MG63 (cell line): ENCODE results near the gene EGR2. TPM values are rescaled to one million over a fixed set of nuclear protein-coding genes. Genes with fewer than 3 reads are reported as not detected.
A peak's percentile ranks its signal among the peaks of the same experiment; 100 is the strongest.

Source experiments
- DNase-seq: peaks from one replicate; pipeline ENCODE4 v3.0.0-alpha.2; 2020
- H3K27me3 ChIP-seq: fragments of 250-450 bp; sonication (Bioruptor Pico); 2 replicates; pipeline ENCODE4 v1.5.1; 2020; ENCODE audit warnings: mild to moderate bottlenecking, moderate library complexity
- H3K36me3 ChIP-seq: fragments of 250-450 bp; sonication (Bioruptor Pico); 2 replicates; pipeline ENCODE4 v1.5.1; 2020; ENCODE audit warnings: mild to moderate bottlenecking, moderate library complexity
- H3K4me3 ChIP-seq: fragments of 250-450 bp; sonication (Bioruptor Pico); 2 replicates; pipeline ENCODE4 v1.5.1; 2020; ENCODE audit warnings: mild to moderate bottlenecking, moderate library complexity
- H3K9me3 ChIP-seq: fragments of 250-450 bp; sonication (Bioruptor Pico); 2 replicates; pipeline ENCODE4 v1.5.1; 2020; ENCODE audit warnings: mild to moderate bottlenecking, moderate library complexity
- total RNA-seq: library from RNA; depleted of rRNA; stranded (reverse); fragments of >200 nt; shearing (Covaris generic); gene quantifications from 2 replicates; pipeline ENCODE4 v1.2.3, GENCODE V29; 2014; ENCODE audit warnings: low replicate concordance; rRNA removed

Gene EGR2
- total RNA-seq, 1 experiment from 2014 or later: 0.56 TPM

GRCh38 chr10:62779487-62780248 lies 36.5 kb downstream of the EGR2 start:
- H3K36me3 ChIP-seq: no peaks in the 10 kb centered on the region
- no peaks in the 10 kb centered on the region for H3K9me3 ChIP-seq
- no peak for DNase-seq
- no peaks in the 10 kb centered on the region for H3K27me3 ChIP-seq
- no peak overlapping the region for H3K4me3 ChIP-seq

- no peaks in the 10 kb centered on the region for H3K27me3 ChIP-seq
- no peak overlapping the region for H3K4me3 ChIP-seq
- no peak for DNase-seq
- H3K36me3 ChIP-seq: no peaks in the 10 kb centered on the region
- no peaks in the 10 kb centered on the region for H3K9me3 ChIP-seq
These were observed 38.0 kb downstream of the EGR2 start for GRCh38 chr10:62778125-62778524.

- DNase-seq: no peak
- H3K4me3 ChIP-seq: no peak overlapping the region
- no peaks in the 10 kb centered on the region for H3K27me3 ChIP-seq
- H3K9me3 ChIP-seq: no peaks in the 10 kb centered on the region
- H3K36me3 ChIP-seq: no peaks in the 10 kb centered on the region
These were observed 43.8 kb downstream of the EGR2 start for GRCh38 chr10:62772186-62772974.

GRCh38 chr10:62769574-62770242 lies 46.5 kb downstream of the EGR2 start:
- Histone ChIP-seq H3K9me3 (no peaks in the 10 kb centered on the region), H3K4me3 (no peak overlapping the region), H3K36me3 (no peaks in the 10 kb centered on the region), H3K27me3 (no peaks in the 10 kb centered on the region)
- peak; percentile 12 for DNase-seq

DNA sequence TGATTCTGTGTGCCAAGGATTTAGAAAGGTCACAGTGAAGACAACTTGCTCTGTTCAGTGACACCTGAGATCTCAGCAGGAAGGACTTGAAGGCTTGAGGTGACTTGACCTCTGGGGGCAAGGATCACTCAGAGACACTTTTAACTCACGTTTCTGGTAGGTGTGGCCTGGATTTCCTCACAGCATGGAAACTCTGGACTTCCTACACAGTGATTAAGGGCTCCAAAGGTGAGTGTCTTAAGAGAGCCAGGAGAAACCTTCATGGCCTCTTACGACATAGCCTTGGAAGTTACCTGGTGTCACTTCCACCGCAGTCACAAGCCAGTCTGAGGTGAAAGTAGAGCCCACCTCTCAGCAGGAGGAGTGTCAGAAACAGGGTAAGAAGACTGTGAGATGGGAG lies 49.8 kb downstream of the EGR2 start:
- no peaks in the 10 kb centered on the region for H3K9me3 ChIP-seq
- H3K27me3 ChIP-seq: no peaks in the 10 kb centered on the region
- no peak overlapping the region for H3K4me3 ChIP-seq
- H3K36me3 ChIP-seq: no peaks in the 10 kb centered on the region
- DNase-seq: no peak

GRCh38 chr10:62765726-62766125 lies 50.4 kb downstream of the EGR2 start:
- no peak overlapping the region for H3K4me3 ChIP-seq

DNA sequence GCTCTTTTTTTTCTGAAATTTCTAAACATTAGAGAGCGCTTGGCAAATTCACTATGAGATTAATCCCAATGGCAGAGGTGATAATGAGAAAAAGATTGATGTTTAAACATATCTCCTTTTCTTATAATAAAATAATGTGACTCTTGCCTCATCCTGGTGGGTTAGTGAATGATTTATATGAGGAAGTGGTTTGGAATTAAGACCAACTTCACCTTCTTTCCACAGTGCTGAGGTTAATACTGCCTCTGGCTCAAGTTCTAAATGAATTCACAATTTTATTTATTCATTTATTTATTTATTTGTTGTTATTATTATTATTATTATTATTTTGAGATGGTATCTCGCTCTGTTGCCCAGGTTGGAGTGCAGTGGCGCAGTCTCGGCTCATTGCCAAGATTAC lies 52.2 kb downstream of the EGR2 start:
- DNase-seq: no peak
- no peaks in the 10 kb centered on the region for H3K36me3 ChIP-seq
- no peaks in the 10 kb centered on the region for H3K9me3 ChIP-seq
- H3K27me3 ChIP-seq: no peaks in the 10 kb centered on the region
- H3K4me3 ChIP-seq: no peak overlapping the region

More at GRCh38 chr10:62765726-62766125, 50.4 kb downstream of the EGR2 start:
- DNase-seq: no peak
- Histone ChIP-seq H3K27me3 (no peaks in the 10 kb centered on the region), H3K9me3 (no peaks in the 10 kb centered on the region), H3K36me3 (no peaks in the 10 kb centered on the region)

DNA sequence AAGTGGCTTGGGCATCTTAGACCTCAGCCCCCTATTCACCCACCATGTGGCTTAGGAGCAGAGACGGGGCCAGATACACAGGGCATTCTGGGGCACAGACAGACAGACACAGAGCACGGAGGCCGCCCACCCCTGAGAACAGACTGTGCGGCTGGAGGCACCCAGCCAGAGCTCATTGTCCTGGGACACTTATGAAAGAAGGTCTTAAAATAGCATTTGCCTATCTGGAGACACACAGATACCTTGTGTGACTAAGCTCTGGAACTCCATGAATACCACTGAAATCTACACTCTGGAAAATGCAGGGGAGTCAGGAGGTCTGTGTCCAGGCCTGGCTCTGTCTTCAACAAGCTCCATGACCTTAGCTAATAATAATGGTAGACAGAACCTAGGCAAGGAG lies 53.0 kb downstream of the EGR2 start:
- Histone ChIP-seq H3K36me3 (no peaks in the 10 kb centered on the region), H3K27me3 (no peaks in the 10 kb centered on the region), H3K9me3 (no peaks in the 10 kb centered on the region), H3K4me3 (no peak overlapping the region)
- DNase-seq: no peak

Other genes starting within 250 kb of the EGR2 start
- 20.2 and 20.8 TPM in 2 replicates for gene ADO, start 11.6 kb downstream of the EGR2 start, total RNA-seq